ENCODE data around the gene CCDC13.

DNA sequence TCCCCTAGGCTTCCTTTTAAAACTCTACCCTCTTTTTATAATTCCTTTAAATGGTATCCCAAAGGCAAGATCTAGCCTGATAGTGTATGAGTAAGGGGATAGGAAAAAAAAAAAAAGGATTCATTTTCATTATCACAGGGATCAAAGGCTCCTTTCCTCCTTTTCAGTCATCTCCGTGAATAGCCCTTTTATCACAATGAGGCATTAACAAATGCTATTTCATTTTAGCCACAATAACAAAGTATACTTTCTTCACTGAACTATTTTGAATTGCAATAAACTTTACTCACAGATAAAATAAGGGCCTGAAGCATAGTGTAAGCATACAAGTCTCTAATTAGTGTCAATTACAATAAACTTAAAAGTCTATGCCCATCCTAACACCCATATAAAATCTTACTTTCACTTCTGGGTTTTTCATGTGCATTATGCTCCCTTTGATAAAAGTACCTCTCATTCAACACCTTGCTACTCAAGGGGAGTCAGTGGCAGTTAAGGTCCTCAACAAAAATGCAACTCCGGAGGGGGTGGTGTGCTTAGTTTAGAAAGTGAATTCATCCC is 22.6 kb upstream of the CCDC13 start:
- TF ChIP-seq, protein P1, sequence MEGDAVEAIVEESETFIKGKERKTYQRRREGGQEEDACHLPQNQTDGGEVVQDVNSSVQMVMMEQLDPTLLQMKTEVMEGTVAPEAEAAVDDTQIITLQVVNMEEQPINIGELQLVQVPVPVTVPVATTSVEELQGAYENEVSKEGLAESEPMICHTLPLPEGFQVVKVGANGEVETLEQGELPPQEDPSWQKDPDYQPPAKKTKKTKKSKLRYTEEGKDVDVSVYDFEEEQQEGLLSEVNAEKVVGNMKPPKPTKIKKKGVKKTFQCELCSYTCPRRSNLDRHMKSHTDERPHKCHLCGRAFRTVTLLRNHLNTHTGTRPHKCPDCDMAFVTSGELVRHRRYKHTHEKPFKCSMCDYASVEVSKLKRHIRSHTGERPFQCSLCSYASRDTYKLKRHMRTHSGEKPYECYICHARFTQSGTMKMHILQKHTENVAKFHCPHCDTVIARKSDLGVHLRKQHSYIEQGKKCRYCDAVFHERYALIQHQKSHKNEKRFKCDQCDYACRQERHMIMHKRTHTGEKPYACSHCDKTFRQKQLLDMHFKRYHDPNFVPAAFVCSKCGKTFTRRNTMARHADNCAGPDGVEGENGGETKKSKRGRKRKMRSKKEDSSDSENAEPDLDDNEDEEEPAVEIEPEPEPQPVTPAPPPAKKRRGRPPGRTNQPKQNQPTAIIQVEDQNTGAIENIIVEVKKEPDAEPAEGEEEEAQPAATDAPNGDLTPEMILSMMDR (IDR thresholded peaks at IDR 0.05), result no peak
- TF ChIP-seq KAT7 (CRISPR knock-in tag; IDR thresholded peaks at IDR 0.05; ENCODE audit: borderline replicate concordance), result no peak
- TF ChIP-seq, protein P2, sequence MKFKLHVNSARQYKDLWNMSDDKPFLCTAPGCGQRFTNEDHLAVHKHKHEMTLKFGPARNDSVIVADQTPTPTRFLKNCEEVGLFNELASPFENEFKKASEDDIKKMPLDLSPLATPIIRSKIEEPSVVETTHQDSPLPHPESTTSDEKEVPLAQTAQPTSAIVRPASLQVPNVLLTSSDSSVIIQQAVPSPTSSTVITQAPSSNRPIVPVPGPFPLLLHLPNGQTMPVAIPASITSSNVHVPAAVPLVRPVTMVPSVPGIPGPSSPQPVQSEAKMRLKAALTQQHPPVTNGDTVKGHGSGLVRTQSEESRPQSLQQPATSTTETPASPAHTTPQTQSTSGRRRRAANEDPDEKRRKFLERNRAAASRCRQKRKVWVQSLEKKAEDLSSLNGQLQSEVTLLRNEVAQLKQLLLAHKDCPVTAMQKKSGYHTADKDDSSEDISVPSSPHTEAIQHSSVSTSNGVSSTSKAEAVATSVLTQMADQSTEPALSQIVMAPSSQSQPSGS (CRISPR knock-in tag; IDR thresholded peaks at IDR 0.05; ENCODE audit: borderline replicate concordance, low read depth), result no peak
- TF ChIP-seq, protein P3, sequence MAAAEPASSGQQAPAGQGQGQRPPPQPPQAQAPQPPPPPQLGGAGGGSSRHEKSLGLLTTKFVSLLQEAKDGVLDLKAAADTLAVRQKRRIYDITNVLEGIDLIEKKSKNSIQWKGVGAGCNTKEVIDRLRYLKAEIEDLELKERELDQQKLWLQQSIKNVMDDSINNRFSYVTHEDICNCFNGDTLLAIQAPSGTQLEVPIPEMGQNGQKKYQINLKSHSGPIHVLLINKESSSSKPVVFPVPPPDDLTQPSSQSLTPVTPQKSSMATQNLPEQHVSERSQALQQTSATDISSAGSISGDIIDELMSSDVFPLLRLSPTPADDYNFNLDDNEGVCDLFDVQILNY (CRISPR knock-in tag; IDR thresholded peaks at IDR 0.05), result no peak

Data from WTC11 (cell line).